Effector memory CD4-positive, alpha-beta T cell (primary cell): ENCODE results near the gene SYF2.

Source experiments
- DNase-seq, 3 donors: peaks; one replicate each; pipeline ENCODE4 v3.0.0-alpha.2; 2020
- H3K27ac ChIP-seq: 2 replicates; pipeline ENCODE4 v1.7.0; 2013; ENCODE audit warnings: mild to moderate bottlenecking, low read length, moderate library complexity; ENCODE audit not compliant: insufficient read depth, poor library complexity, severe bottlenecking
- H3K27me3 ChIP-seq: replicated peaks from 2 replicates; pipeline ENCODE4 v1.7.0; 2013; ENCODE audit warnings: mild to moderate bottlenecking, low read length; ENCODE audit not compliant: insufficient read depth, control insufficient read depth, poor library complexity, severe bottlenecking
- H3K36me3 ChIP-seq: 2 replicates; pipeline ENCODE4 v1.7.0; 2013; ENCODE audit warnings: mild to moderate bottlenecking, low read length, moderate library complexity; ENCODE audit not compliant: control insufficient read depth, insufficient read depth
- H3K4me1 ChIP-seq: 2 replicates; pipeline ENCODE4 v1.7.0; 2013; ENCODE audit warnings: low read length, mild to moderate bottlenecking; ENCODE audit not compliant: control insufficient read depth, insufficient read depth, poor library complexity, severe bottlenecking
- H3K4me3 ChIP-seq: 2 replicates; pipeline ENCODE4 v1.7.0; 2013; ENCODE audit warnings: low read length, low read depth, mild to moderate bottlenecking; ENCODE audit not compliant: insufficient read depth, poor library complexity, severe bottlenecking
- H3K9me3 ChIP-seq: 2 replicates; pipeline ENCODE4 v1.7.0; 2013; ENCODE audit warnings: mild to moderate bottlenecking, low read length, moderate library complexity; ENCODE audit not compliant: control insufficient read depth

The SYF2 gene

DNA sequence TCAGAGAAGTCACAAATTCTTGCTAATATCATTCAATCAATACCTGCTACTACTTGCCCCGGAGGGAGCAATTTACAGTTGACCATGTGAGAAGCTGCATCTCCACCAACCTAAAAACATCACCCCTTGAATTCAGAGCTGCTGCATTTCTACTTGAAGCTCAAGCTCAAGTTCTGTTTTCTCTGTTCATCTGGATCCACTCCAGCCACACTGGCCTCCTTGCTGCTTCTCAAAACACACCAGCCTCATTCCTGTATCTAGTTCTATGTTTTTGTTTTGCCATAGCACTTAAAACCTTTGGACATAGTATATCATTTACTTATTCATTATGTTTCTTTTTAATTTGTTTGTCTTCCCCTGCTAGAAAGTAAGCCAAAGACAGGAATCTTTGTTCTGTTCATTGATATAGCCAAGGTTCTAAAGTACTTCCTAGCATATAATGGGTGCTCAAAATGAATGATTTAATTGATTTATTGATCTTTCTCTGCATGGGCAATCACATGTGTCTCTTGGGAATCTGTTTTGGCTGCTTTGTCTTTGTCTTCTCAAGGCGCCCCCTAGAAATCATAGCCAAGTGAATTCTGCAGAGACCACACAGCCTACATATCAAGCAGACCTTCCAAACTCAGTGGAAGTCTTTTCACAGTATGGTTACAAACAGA lies 23.6 kb downstream of the SYF2 start:
- H3K9me3 ChIP-seq, result no peaks in the 10 kb centered on the region
- H3K36me3 ChIP-seq, result no peaks in the 10 kb centered on the region
- no peaks in the 10 kb centered on the region for H3K27me3 ChIP-seq
- H3K4me3 ChIP-seq, result no peak overlapping the region
- H3K27ac ChIP-seq, result no peak overlapping the region
- no peak for DNase-seq
- no peaks in the 10 kb centered on the region for H3K4me1 ChIP-seq

DNA sequence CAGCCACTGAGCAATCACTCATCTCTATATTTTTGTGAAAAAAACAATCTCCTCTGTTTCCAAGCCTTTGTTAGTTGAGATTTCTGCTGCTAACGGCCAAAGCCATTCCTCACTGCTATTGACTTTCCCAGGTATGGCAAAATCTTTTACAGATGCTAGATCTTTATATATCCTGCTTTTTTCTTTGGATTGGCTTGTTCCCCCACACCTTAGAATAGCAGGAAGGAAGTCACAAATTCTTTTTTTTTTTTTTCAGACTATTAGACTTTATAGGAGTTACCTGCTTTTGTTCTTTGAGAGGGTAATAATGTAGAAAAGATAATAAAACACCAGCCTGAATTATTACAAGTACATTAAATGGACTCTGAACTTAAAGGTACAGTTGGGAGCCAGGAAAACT lies 24.2 kb downstream of the SYF2 start:
- H3K36me3 ChIP-seq, result no peaks in the 10 kb centered on the region
- DNase-seq, result no peak

DNA sequence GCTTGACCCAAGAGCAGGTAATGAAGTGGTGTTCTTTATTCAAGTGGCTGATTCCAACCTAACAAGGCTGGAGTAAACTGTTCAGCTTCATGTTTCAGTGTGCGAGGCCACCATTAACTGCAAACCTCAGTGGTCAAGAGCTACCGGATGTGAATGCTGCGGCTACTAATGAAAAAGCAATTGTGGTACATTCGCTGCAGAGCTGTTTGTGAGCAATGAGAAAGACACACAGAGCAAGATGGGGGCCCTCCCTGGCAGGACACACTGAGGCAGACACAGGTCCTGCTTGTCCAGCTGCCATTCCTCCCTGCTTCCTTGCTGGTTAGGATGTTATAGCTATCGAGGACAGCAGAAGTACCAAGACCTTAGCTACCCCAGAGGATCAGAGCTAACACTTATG lies 26.1 kb downstream of the SYF2 start:
- no peak for DNase-seq
- Histone ChIP-seq H3K9me3 (no peaks in the 10 kb centered on the region), H3K4me3 (no peak overlapping the region), H3K4me1 (no peaks in the 10 kb centered on the region), H3K27ac (no peak overlapping the region), H3K36me3 (no peaks in the 10 kb centered on the region), H3K27me3 (no peaks in the 10 kb centered on the region)

More for the DNA sequence above, 24.2 kb downstream of the SYF2 start:
- H3K4me3 ChIP-seq, result no peak overlapping the region
- H3K27ac ChIP-seq, result no peak overlapping the region
- no peaks in the 10 kb centered on the region for H3K4me1 ChIP-seq
- no peaks in the 10 kb centered on the region for H3K9me3 ChIP-seq
- H3K27me3 ChIP-seq, result no peaks in the 10 kb centered on the region

- H3K9me3 ChIP-seq, result no peaks in the 10 kb centered on the region
- H3K36me3 ChIP-seq, result no peaks in the 10 kb centered on the region
- DNase-seq, result no peak
- no peak overlapping the region for H3K27ac ChIP-seq
- no peak overlapping the region for H3K4me3 ChIP-seq
- H3K27me3 ChIP-seq, result no peaks in the 10 kb centered on the region
- no peaks in the 10 kb centered on the region for H3K4me1 ChIP-seq
Observed at GRCh38 chr1:25205786-25206185, 26.5 kb downstream of the SYF2 start.

GRCh38 chr1:25204797-25205480 lies 27.4 kb downstream of the SYF2 start:
- no peaks in the 10 kb centered on the region for H3K36me3 ChIP-seq
- no peak for DNase-seq
- no peaks in the 10 kb centered on the region for H3K9me3 ChIP-seq
- no peaks in the 10 kb centered on the region for H3K27me3 ChIP-seq
- no peak overlapping the region for H3K4me3 ChIP-seq
- no peak overlapping the region for H3K27ac ChIP-seq
- H3K4me1 ChIP-seq, result no peaks in the 10 kb centered on the region

- no peaks in the 10 kb centered on the region for H3K36me3 ChIP-seq
- no peaks in the 10 kb centered on the region for H3K27me3 ChIP-seq
- H3K27ac ChIP-seq, result no peak overlapping the region
- H3K4me3 ChIP-seq, result no peak overlapping the region
- no peaks in the 10 kb centered on the region for H3K9me3 ChIP-seq
- DNase-seq, result no peak
- H3K4me1 ChIP-seq, result peaks cover 2% of the 10 kb centered on the region
Observed at GRCh38 chr1:25201006-25201405, 31.3 kb downstream of the SYF2 start.

DNA sequence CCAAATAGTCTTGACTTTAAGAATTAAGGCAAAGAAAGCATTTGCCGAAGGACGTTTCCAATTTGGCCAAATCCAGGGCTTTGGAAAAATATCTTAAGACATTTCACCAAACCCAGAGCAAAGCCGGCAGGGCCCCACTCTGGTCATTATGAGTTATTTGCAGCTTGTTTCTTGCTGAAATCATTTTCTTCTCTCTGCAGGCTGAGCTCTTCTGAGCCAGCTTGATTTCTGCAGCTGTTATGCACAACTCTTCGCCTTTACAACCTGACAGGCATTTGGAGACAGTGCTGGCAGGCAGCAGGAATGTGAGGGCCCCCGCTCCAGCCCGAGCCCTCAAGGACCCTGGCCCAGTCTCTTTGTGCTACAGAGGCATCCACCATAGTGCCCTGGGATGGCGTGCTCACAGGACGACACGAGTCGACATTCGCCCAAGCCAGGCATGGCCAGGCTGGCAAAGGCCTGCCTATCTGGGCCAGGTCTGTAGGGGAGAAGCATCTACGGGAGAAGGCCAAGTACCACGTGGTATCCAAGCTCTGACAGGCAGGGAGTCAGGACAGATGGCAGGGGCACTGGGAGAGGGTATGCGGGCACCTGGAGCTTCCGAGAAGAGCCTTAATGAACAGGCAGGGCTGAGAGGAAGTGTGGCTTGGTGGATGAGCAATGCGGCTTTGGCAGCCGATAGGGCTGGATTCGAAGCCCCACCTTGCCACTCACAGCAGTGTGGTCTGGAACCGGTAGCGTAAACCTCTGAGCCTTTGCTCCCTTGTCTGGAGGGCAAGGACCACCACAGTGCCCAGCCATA lies 32.3 kb downstream of the SYF2 start:
- Histone ChIP-seq H3K4me1 (peaks cover 2% of the 10 kb centered on the region), H3K9me3 (no peaks in the 10 kb centered on the region), H3K27ac (no peak overlapping the region), H3K36me3 (no peaks in the 10 kb centered on the region), H3K27me3 (no peaks in the 10 kb centered on the region), H3K4me3 (no peak overlapping the region)
- DNase-seq, result no peak

GRCh38 chr1:25198663-25199252 lies 33.5 kb downstream of the SYF2 start:
- no peak for DNase-seq
- no peaks in the 10 kb centered on the region for H3K9me3 ChIP-seq
- H3K4me3 ChIP-seq, result no peak overlapping the region
- no peaks in the 10 kb centered on the region for H3K27me3 ChIP-seq
- H3K36me3 ChIP-seq, result no peaks in the 10 kb centered on the region
- H3K27ac ChIP-seq, result no peak overlapping the region
- peaks cover 2% of the 10 kb centered on the region for H3K4me1 ChIP-seq

DNA sequence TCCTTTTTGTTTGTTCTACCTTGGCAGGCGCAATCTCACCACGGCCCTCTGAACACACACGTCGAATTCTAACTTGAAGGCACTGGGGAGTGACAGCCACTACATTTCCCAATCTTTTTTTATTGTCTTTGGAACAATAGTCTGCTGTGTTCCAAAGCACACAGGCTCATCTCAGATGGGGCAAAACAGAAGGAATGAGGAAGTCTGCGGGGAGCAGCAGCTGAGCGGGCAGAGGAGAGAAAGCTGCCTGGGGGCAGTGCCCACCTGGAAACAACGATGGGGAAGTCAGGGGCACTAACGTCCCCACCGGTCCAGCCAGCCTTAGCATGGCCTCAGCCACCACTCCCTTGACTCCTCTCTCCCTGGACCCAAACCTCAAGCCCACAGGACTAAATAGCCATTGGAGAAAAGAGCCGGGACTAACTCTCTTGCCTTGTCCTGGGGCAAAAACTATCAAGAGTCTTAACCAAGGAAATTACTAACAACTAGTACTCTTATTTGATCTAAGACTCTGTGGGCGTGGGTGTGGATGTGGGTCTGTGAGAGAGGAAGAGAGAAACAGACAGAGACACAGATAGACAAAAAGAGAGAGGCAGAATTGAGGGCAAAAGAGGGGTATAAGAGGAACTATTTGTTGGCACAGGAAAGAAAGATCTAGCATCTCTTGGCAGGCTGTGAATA lies 34.2 kb downstream of the SYF2 start:
- no peaks in the 10 kb centered on the region for H3K9me3 ChIP-seq
- H3K4me3 ChIP-seq, result no peak overlapping the region
- H3K4me1 ChIP-seq, result peaks cover 2% of the 10 kb centered on the region
- no peak overlapping the region for H3K27ac ChIP-seq
- no peaks in the 10 kb centered on the region for H3K36me3 ChIP-seq
- no peaks in the 10 kb centered on the region for H3K27me3 ChIP-seq
- no peak for DNase-seq
